HCT116 (cell line): ENCODE results near the gene PASD1. TPM values are rescaled to one million over a fixed set of nuclear protein-coding genes. Genes with fewer than 3 reads are reported as not detected.

Experiments
- ATAC-seq: fragments of 200-7000 bp; cut with Tn5 transposase; 2 replicates; pipeline ENCODE4 v1.9.1; 2020; ENCODE audit warnings: mild to moderate bottlenecking, moderate library complexity
- BruUV-seq: library from RNA; stranded (reverse); fragments of 400-500 nt; replicated peaks from 2 replicates; lab custom pipeline; 2021; lab: Mats Ljungman, UMichigan
- CTCF ChIA-PET: fragments of 300-600 bp; sonication (Branson Sonifier 250); formaldehyde crosslinking; loops from one replicate; lab custom pipeline; 2021; ENCODE audit warnings: antibody characterized with exemption; lab: Charles Lee
- POLR2A ChIA-PET: fragments of 300-600, 350-600 bp; sonication (Branson Sonifier 250); formaldehyde crosslinking; loops from one replicate; lab custom pipeline; 2021; ENCODE audit warnings: antibody characterized with exemption; lab: Charles Lee
- RAD21 ChIA-PET, 2 experiments: fragments of 300-600 bp; sonication (Branson Sonifier 250); formaldehyde crosslinking; loops; one replicate each; lab custom pipeline; 2023; ENCODE audit warnings: low total read pairs in 2 of 2; ENCODE audit not compliant: uncharacterized antibody in 2 of 2, unreplicated experiment in 2 of 2, low non-redundant PET in 1 of 2; lab: Charles Lee
- DNase-seq: peaks from one replicate; pipeline ENCODE4 v3.0.0-alpha.2; 2010; ENCODE audit warnings: low read depth, low spot score
- H2AFZ ChIP-seq: fragments of 200-600 bp; shearing (Covaris generic), sonication (generic); 2 replicates; pipeline ENCODE4 v1.6.1; 2017; ENCODE audit warnings: low read depth, mixed run types, mixed read lengths, antibody characterized with exemption, low read length; ENCODE audit not compliant: poor library complexity, severe bottlenecking
- H3K27ac ChIP-seq: 2 replicates; pipeline ENCODE4 v1.5.1; 2012; ENCODE audit warnings: low read depth, low read length
- H3K27me3 ChIP-seq: fragments of 200-600 bp; sonication (generic); 2 replicates; pipeline ENCODE4 v1.6.1; 2016; ENCODE audit warnings: mixed run types, low read length, mixed read lengths; ENCODE audit not compliant: insufficient read depth
- H3K36me3 ChIP-seq, 2 experiments: fragments of 200-500 bp in 1 of 2; fragments of 200-600 bp in 1 of 2; sonication (Bioruptor generic) in 1 of 2; sonication (generic) in 1 of 2; 2 replicates each; pipeline versions ENCODE4 v1.5.1 to v1.6.1; 2014 to 2016; ENCODE audit warnings: low read length in 2 of 2, inconsistent platforms in 1 of 2, mixed read lengths in 1 of 2, mixed run types in 1 of 2; ENCODE audit not compliant: insufficient read depth in 2 of 2, control insufficient read depth in 1 of 2
- H3K4me1 ChIP-seq, 2 experiments: fragments of 200-600 bp in 1 of 2; sonication (generic) in 1 of 2; 2 replicates each; pipeline versions ENCODE4 v1.5.1 to v1.6.1; 2012 to 2017; ENCODE audit warnings: low read length in 2 of 2, inconsistent platforms in 1 of 2, mild to moderate bottlenecking in 1 of 2, mixed read lengths in 1 of 2, mixed run types in 1 of 2, moderate library complexity in 1 of 2; ENCODE audit not compliant: insufficient read depth in 2 of 2, control insufficient read depth in 1 of 2
- H3K4me2 ChIP-seq: fragments of 200-600 bp; sonication (generic); 2 replicates; pipeline ENCODE4 v1.6.1; 2017; ENCODE audit warnings: mixed run types, low read length, mixed read lengths
- H3K4me3 ChIP-seq, 2 experiments: fragments of 200-600 bp in 1 of 2; sonication (generic) in 1 of 2; replicated peaks in 1 of 2; 2 replicates each; pipeline ENCODE4 v1.5.1; 2011 to 2016; ENCODE audit warnings: low read length in 2 of 2, control low read depth in 1 of 2, low read depth in 1 of 2, mild to moderate bottlenecking in 1 of 2, mixed read lengths in 1 of 2, mixed run types in 1 of 2
- H3K79me2 ChIP-seq: fragments of 200-600 bp; sonication (generic); 2 replicates; pipeline ENCODE4 v1.6.1; 2017; ENCODE audit warnings: mild to moderate bottlenecking, mixed run types, low read length, moderate library complexity, mixed read lengths; ENCODE audit not compliant: insufficient read depth
- H3K9ac ChIP-seq: fragments of 200-600 bp; sonication (generic); 2 replicates; pipeline ENCODE4 v1.6.1; 2016; ENCODE audit warnings: low read length, mixed read lengths
- H3K9me2 ChIP-seq: fragments of 200-600 bp; sonication (generic), shearing (Covaris generic); 2 replicates; pipeline ENCODE4 v1.6.1; 2017; ENCODE audit warnings: mixed run types, mild to moderate bottlenecking, moderate library complexity; ENCODE audit not compliant: insufficient read depth
- H3K9me3 ChIP-seq, 2 experiments: fragments of 200-500 bp in 1 of 2; fragments of 200-600 bp in 1 of 2; sonication (Bioruptor generic) in 1 of 2; sonication (generic) in 1 of 2; 2 replicates each; pipeline ENCODE4 v1.6.1; 2014 to 2017; ENCODE audit warnings: low read length in 2 of 2, mixed read lengths in 2 of 2, inconsistent platforms in 1 of 2, low read depth in 1 of 2, mild to moderate bottlenecking in 1 of 2, mixed run types in 1 of 2, moderate library complexity in 1 of 2; ENCODE audit not compliant: control insufficient read depth in 1 of 2, insufficient read depth in 1 of 2
- H4K20me1 ChIP-seq: fragments of 200-600 bp; sonication (generic), shearing (Covaris generic); 2 replicates; pipeline ENCODE4 v1.6.1; 2017; ENCODE audit warnings: mixed run types, mild to moderate bottlenecking, moderate library complexity; ENCODE audit not compliant: insufficient read depth
- ATF3 ChIP-seq: IDR thresholded peaks from 2 replicates; pipeline ENCODE4 v1.6.1; 2012
- CBX3 ChIP-seq: IDR thresholded peaks from 2 replicates; pipeline ENCODE4 v1.6.1; 2012; ENCODE audit warnings: low read depth
- CTCF ChIP-seq, 3 experiments: fragments of 200-600 bp in 1 of 3; sonication (generic) in 1 of 3; IDR thresholded peaks in 2 of 3; conservative IDR thresholded peaks in 1 of 3; 2 replicates each; pipeline ENCODE4 v1.5.1; 2012 to 2017; ENCODE audit warnings: low read depth in 2 of 3, low read length in 2 of 3, antibody characterized with exemption in 1 of 3, borderline replicate concordance in 1 of 3, control low read depth in 1 of 3, mild to moderate bottlenecking in 1 of 3, mixed read lengths in 1 of 3, mixed run types in 1 of 3, moderate library complexity in 1 of 3; ENCODE audit not compliant: insufficient read depth in 1 of 3
- EGR1 ChIP-seq: IDR thresholded peaks from 2 replicates; pipeline ENCODE4 v1.6.1; 2012; ENCODE audit warnings: low read depth
- ELF1 ChIP-seq: IDR thresholded peaks from 2 replicates; pipeline ENCODE4 v1.6.1; 2012; ENCODE audit warnings: low read depth, borderline replicate concordance
- EZH2 ChIP-seq: fragments of 200-600 bp; sonication (generic); IDR thresholded peaks from 2 replicates; pipeline ENCODE4 v1.6.1; 2017; ENCODE audit warnings: antibody characterized with exemption, mixed run types
- FOSL1 ChIP-seq: IDR thresholded peaks from 2 replicates; pipeline ENCODE4 v1.6.1; 2012; ENCODE audit warnings: low read depth
- JUND ChIP-seq: IDR thresholded peaks from 2 replicates; pipeline ENCODE4 v1.6.1; 2012
- POLR2A ChIP-seq: IDR thresholded peaks from 2 replicates; pipeline ENCODE4 v1.7.0; 2011; ENCODE audit warnings: borderline replicate concordance; ENCODE audit not compliant: insufficient read depth, insufficient read length; ENCODE audit errors: extremely low read depth
- POLR2AphosphoS5 ChIP-seq: IDR thresholded peaks from 2 replicates; pipeline ENCODE4 v1.6.1; 2011; ENCODE audit warnings: mild to moderate bottlenecking, low read depth, low read length, moderate library complexity
- REST ChIP-seq: IDR thresholded peaks from 2 replicates; pipeline ENCODE4 v1.6.1; 2012; ENCODE audit warnings: low read depth
- SIN3A ChIP-seq: IDR thresholded peaks from 2 replicates; pipeline ENCODE4 v1.6.1; 2012; ENCODE audit warnings: low read depth
- SP1 ChIP-seq: IDR thresholded peaks from 2 replicates; pipeline ENCODE4 v1.6.1; 2012; ENCODE audit warnings: low read depth
- SRF ChIP-seq: IDR thresholded peaks from 2 replicates; pipeline ENCODE4 v1.6.1; 2012; ENCODE audit warnings: low read depth
- TCF7L2 ChIP-seq: IDR thresholded peaks from 2 replicates; pipeline ENCODE4 v1.7.0; 2011; ENCODE audit warnings: borderline replicate concordance, inconsistent platforms; ENCODE audit not compliant: insufficient read depth, insufficient read length; ENCODE audit errors: extremely low read depth
- YY1 ChIP-seq: IDR thresholded peaks from 2 replicates; pipeline ENCODE4 v1.6.1; 2011; ENCODE audit warnings: low read length, low read depth, moderate library complexity, mild to moderate bottlenecking; ENCODE audit not compliant: insufficient replicate concordance; ENCODE audit errors: extremely low read depth
- ZBTB33 ChIP-seq: IDR thresholded peaks from 2 replicates; pipeline ENCODE4 v1.6.1; 2011; ENCODE audit warnings: mild to moderate bottlenecking, low read length, moderate library complexity; ENCODE audit not compliant: insufficient replicate concordance; ENCODE audit errors: extremely low read depth
- ZFX ChIP-seq: fragments of 450-650 bp; IDR thresholded peaks from 2 replicates; pipeline ENCODE4 v1.6.1; 2017
- ZNF274 ChIP-seq: fragments of 200-500 bp; sonication (Bioruptor generic); IDR thresholded peaks from 2 replicates; pipeline ENCODE4 v1.6.1; 2014; ENCODE audit warnings: mild to moderate bottlenecking, low read depth, low read length, inconsistent platforms
- intact Hi-C: fragments of 100-400 bp; cut with micrococcal nuclease; formaldehyde crosslinking; loops from 2 replicates; pipeline ENCODE4 v1.10.0; 2022
- total RNA-seq: library from RNA; stranded (reverse); gene quantifications from one replicate; pipeline ENCODE4 v1.2.1, GENCODE V29; 2021; ENCODE audit not compliant: unreplicated experiment

PASD1 gene
- total RNA-seq, 1 experiment from 2014 or later: not detected

- TF ChIP-seq REST (no peak), FOSL1 (no peak), SIN3A (no peak), CBX3 (no peak), SP1 (no peak), ELF1 (no peak), JUND (no peak), EGR1 (no peak)
Measured at GRCh38 chrX:151710457-151710856, 147.0 kb downstream of the PASD1 start (continued).

- no peak for ATAC-seq
- ChIA-PET POLR2A (no interaction called here), CTCF (interaction anchor here (1.1 kb wide), 1 partner anchor 922 kb away, joined by 3 read pairs; no protein-coding TSS in a partner anchor), RAD21 (no interaction called here)
- Histone ChIP-seq H3K9ac (no peak overlapping the region), H4K20me1 (no peaks in the 10 kb centered on the region), H3K36me3 (no peaks in the 10 kb centered on the region), H3K79me2 (no peaks in the 10 kb centered on the region), H3K9me2 (no peaks in the 10 kb centered on the region), H3K27me3 (no peaks in the 10 kb centered on the region), H2AFZ (no peak overlapping the region), H3K4me1 (no peaks in the 10 kb centered on the region), H3K9me3 (no peaks in the 10 kb centered on the region), H3K4me3 (no peak overlapping the region), H3K4me2 (no peak overlapping the region), H3K27ac (no peak overlapping the region)
- no TSS peak for BruUV-seq
- intact Hi-C loops: loop anchor here (5.0 kb wide), 1 partner anchor 926 kb away; the partner anchor contains the start of gene GABRQ
- DNase-seq: no peak
- TF ChIP-seq FOSL1: no peak
- TF ChIP-seq SIN3A: no peak
- no peak for TF ChIP-seq CTCF (IDR thresholded peaks at IDR 0.05 in 2 of 3, conservative IDR thresholded peaks at IDR 0.05 in 1 of 3; ENCODE audit: borderline replicate concordance in 1 of 3, insufficient read depth in 1 of 3, low read depth in 2 of 3, low read length in 2 of 3)
- TF ChIP-seq ZFX: no peak
- TF ChIP-seq POLR2A: no peak
- TF ChIP-seq YY1: no peak
- TF ChIP-seq ATF3: no peak
- TF ChIP-seq CBX3: no peak
- TF ChIP-seq TCF7L2: no peak
- no peak for TF ChIP-seq ZNF274
- TF ChIP-seq EZH2: no peak
- TF ChIP-seq POLR2AphosphoS5: no peak
- no peak for TF ChIP-seq SRF
- TF ChIP-seq ELF1: no peak
- TF ChIP-seq ZBTB33: no peak
- TF ChIP-seq JUND: no peak
Measured at GRCh38 chrX:151711154-151711553, 147.7 kb downstream of the PASD1 start.
